ENCODE data around the gene CDC42BPA. TPM values are rescaled to one million over a fixed set of nuclear protein-coding genes. Genes with fewer than 3 reads are reported as not detected.

CDC42BPA gene
- total and polyA plus RNA-seq, 2 of the 8 experiments (the other 6 are each of a cell fraction or from before 2014, with no cell fraction given) = 7.1 to 28.5 TPM

DNA sequence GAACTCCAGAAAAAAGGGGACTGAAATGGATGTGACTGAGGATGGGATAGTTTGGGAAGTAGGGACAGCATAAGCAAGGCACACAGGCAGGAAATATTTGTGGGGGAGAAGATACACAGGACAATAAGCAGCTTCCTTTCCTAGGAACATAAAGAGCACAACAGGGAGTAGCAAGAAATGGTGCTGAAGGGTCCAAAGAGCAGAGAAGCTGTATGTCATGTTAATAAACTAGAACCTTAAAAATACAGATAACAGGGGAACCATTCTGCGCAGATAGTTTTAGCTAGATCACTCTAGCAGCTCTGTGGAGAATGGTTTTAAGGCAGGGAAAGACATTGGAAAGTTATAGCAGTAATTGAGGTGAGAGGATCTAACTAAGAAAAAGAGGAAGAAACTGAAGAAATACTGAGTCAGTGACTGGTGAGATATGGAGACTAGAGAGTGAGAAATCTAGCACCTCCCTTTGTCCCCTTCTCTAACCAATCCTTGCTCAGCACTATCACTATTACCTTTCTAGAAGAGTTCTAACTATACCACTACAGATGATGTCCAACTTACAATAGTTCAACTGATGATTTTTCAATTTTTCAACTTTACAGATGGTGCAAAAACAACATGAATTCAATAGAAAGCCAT, 95.0 kb downstream of the CDC42BPA start:
- Histone ChIP-seq H3K4ac (replicated peaks; ENCODE audit: insufficient read length, low read depth, low read length) (no peak overlapping the region), H3K14ac (ENCODE audit: insufficient read length) (no peak overlapping the region), H3K18ac (ENCODE audit: extremely low read depth, low read length) (no peak overlapping the region), H2BK5ac (ENCODE audit: low read depth, low read length) (no peak overlapping the region), H4K5ac (ENCODE audit: insufficient read length, low read depth, low read length) (no peak overlapping the region), H3K9me3 (ENCODE audit: insufficient read depth in 2 of 2, low read depth in 1 of 2, low read length in 1 of 2) (no peaks in the 10 kb centered on the region), H3K56ac (replicated peaks; ENCODE audit: insufficient read length, low read depth, low read length) (no peak overlapping the region), H3K4me2 (ENCODE audit: insufficient read depth in 1 of 2, low read depth in 2 of 2, low read length in 2 of 2) (no peak overlapping the region), H3K23ac (ENCODE audit: insufficient read length) (no peak overlapping the region), H3K27me3 (replicated peaks in 1 of 4; ENCODE audit: control insufficient read depth in 3 of 4, extremely low read depth in 1 of 4, insufficient read depth in 3 of 4, low read length in 3 of 4) (no peaks in the 10 kb centered on the region), H3K79me1 (ENCODE audit: low read depth, low read length) (peaks cover 2% of the 10 kb centered on the region; the same call in 1 of the 2 replicates), H2AFZ (ENCODE audit: low read length) (no peak overlapping the region), H4K91ac (replicated peaks; ENCODE audit: insufficient read length, low read length) (no peak overlapping the region), H3K9ac (replicated peaks in 1 of 4; ENCODE audit: extremely low read depth in 1 of 4, low read depth in 3 of 4, low read length in 3 of 4) (no peak overlapping the region), H4K20me1 (replicated peaks in 1 of 2; ENCODE audit: control insufficient read depth in 1 of 2, insufficient read depth in 2 of 2, low read length in 2 of 2) (no peaks in the 10 kb centered on the region), H3K4me1 (replicated peaks in 1 of 4; ENCODE audit: control insufficient read depth in 3 of 4, insufficient read depth in 4 of 4, low read length in 3 of 4) (no peaks in the 10 kb centered on the region), H2AK5ac (ENCODE audit: low read depth, low read length) (no peak overlapping the region), H3K36me3 (ENCODE audit: control insufficient read depth in 2 of 4, insufficient read depth in 4 of 4, low read length in 3 of 4) (no peaks in the 10 kb centered on the region), H3K23me2 (ENCODE audit: low read depth, low read length) (no peaks in the 10 kb centered on the region; the same call in 1 of the 2 replicates), H2BK12ac (ENCODE audit: low read depth, low read length) (no peak overlapping the region), H2BK15ac (ENCODE audit: low read length) (no peak overlapping the region), H3K4me3 (ENCODE audit: extremely low read depth in 1 of 4, insufficient read depth in 2 of 4, low read depth in 3 of 4, low read length in 4 of 4) (no peak overlapping the region), H3K79me2 (ENCODE audit: control insufficient read depth in 1 of 2, insufficient read depth in 2 of 2, low read length in 2 of 2) (peaks cover 0 to 22% of the 10 kb centered on the region in 2 experiments; a peak in 2 of 4 replicates), H4K8ac (ENCODE audit: extremely low read depth, insufficient read depth, low read length) (no peak overlapping the region), H3K27ac (ENCODE audit: low read depth, low read length) (no peak overlapping the region), H2BK120ac (replicated peaks; ENCODE audit: low read depth, low read length) (no peak overlapping the region), H2BK20ac (ENCODE audit: low read length) (no peak overlapping the region)
- CTCF ChIA-PET (ENCODE audit: partially characterized antibody) = no interaction called here
- POLR2A ChIA-PET (ENCODE audit: partially characterized antibody) = no interaction called here
- no peak for TF ChIP-seq SP4 (IDR thresholded peaks at IDR 0.05; ENCODE audit: low read length)
- no peak for TF ChIP-seq JUND (IDR thresholded peaks at IDR 0.05; ENCODE audit: low read length)
- TF ChIP-seq SRF (IDR thresholded peaks at IDR 0.05; ENCODE audit: low read depth, low read length) = no peak
- no peak for TF ChIP-seq SP2 (IDR thresholded peaks at IDR 0.05; ENCODE audit: low read length)
- TF ChIP-seq RAD21 (IDR thresholded peaks at IDR 0.05 in 1 of 2, conservative IDR thresholded peaks at IDR 0.05 in 1 of 2; ENCODE audit: low read depth in 2 of 2, low read length in 2 of 2) = no peak
- no peak for TF ChIP-seq CEBPB (IDR thresholded peaks at IDR 0.05; ENCODE audit: low read depth, low read length)
- DNase-seq (ENCODE audit: low read depth in 1 of 2, low spot score in 2 of 2) (no peak), FAIRE-seq (no peak)
- WGBS, 2 experiments (ENCODE audit: extremely low coverage in 1 of 2, insufficient coverage in 1 of 2, insufficient read length in 1 of 2, insufficient replicate concordance in 2 of 2, low coverage in 1 of 2, low lambda C conversion rate in 2 of 2, missing lambda C conversion rate in 1 of 2) = 97% methylated on average over 1 of the region's 1 CpG; no CpG with 5 or more reads in 1 of the 2 experiments

All from H1 (cell line).